GM21526 (cell line): ENCODE data around the gene RUNX1.

Experiments used
- ATAC-seq: cut with Tn5 transposase; IDR thresholded peaks from one replicate; pipeline ENCODE4 v1.9.1; 2021; ENCODE audit warnings: moderate library complexity; ENCODE audit not compliant: unreplicated experiment, low FRiP score

RUNX1 gene

GRCh38 chr21:34932233-34932632 is 116.9 kb downstream of the RUNX1 start:
- no peak for ATAC-seq

DNA sequence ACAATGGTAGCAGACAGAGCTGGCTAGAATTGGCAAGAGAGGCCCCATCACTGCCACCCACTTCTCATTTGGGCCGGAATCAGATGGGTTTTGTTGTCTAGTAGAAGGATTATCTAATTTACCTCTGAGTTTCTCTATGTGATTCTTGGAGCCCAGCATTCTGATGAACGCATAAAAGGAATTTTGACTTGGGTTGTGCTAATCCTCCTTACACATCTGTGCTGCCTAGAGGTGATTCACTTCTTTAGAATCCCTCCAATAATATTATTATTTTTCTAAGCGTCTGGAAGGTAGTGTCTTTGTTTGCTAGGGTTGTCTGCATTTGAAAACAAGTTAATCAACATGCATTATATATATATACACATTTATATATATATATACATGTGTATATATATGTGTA is 118.1 kb downstream of the RUNX1 start:
- ATAC-seq, result no peak

DNA sequence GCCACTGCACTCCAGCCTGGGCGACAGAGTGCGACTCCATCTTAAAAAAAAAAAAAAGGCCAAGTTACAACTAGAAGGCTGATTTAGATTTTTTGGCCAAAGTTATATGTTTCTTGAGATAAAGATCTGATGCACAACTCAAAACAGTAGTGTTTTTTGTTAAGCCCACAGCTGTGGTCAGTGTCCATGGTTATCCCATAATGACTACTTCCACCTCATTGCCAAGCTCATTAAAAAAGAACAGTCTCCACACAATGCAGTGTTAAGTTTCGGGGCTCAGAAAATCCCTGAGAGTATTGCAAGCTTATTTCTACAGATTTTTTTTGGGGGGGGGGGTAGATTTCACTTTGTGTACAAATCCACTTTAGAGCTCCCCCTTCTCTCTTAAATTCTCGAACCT is 120.5 kb downstream of the RUNX1 start:
- no peak for ATAC-seq

DNA sequence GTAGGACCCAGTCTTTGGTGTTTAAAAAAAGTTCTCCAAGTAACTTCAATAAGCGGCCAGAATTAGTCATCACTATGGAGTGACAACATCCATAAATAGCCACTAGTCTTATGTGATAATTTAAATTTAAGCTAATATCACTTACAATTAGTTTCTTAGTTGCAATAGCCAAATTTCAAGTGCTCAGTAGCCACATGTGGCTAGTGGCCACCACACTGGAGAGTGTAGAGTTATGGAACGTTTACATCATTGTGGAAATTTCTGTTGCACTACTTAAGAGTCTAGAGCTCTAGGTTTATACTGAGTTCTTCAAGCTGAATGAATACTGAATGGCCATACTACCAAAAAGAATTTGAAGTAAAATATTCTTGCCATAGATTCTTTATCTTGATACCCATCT is 121.1 kb downstream of the RUNX1 start:
- ATAC-seq, result no peak

- no peak for ATAC-seq
Measured at GRCh38 chr21:34926803-34927467, 122.2 kb downstream of the RUNX1 start.

DNA sequence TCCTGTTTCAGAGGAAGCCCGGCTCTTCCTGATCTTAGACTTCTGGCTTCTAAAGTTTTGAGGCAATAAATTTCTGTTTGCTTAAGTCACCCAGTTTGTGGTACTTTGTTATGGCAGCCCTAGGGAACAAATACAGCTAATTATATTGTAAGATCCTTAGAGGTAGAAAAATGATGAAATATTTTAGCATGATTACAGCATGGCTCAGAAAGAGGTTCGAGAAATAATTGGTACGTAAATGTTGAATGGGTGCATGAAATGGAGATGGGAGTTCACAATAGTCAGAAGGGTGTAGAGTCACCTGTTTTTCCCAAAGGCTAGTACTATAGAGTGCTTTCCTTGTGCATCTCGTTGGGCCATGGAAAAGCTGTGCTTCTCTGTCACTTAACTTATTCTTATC is 123.5 kb downstream of the RUNX1 start:
- ATAC-seq, result no peak

GRCh38 chr21:34924771-34925419 is 124.2 kb downstream of the RUNX1 start:
- ATAC-seq, result no peak

- ATAC-seq, result no peak
Measured at GRCh38 chr21:34924194-34924593, 124.9 kb downstream of the RUNX1 start.

- no peak for ATAC-seq
Measured at GRCh38 chr21:34923626-34924025, 125.5 kb downstream of the RUNX1 start.

DNA sequence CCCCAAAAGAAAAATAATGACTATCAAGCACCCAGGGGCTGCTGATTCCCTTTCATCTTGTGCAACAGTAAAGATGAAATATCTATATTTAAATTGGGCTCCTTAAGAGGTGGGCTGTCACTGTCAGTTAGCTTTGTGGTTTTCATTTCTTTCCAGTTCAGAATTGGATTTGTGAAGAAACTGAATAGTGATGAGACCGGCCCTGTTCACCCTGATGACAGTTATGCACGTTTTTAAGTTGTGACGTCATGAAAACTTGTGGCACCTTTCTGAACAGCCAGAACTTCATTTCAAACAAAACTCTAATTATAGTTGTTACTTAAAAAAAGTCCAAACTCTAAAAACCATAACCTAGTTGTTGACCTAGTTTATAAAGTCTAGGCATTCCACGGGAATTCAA is 125.9 kb downstream of the RUNX1 start:
- no peak for ATAC-seq

- ATAC-seq, result no peak
Measured at GRCh38 chr21:34922479-34922878, 126.6 kb downstream of the RUNX1 start.

DNA sequence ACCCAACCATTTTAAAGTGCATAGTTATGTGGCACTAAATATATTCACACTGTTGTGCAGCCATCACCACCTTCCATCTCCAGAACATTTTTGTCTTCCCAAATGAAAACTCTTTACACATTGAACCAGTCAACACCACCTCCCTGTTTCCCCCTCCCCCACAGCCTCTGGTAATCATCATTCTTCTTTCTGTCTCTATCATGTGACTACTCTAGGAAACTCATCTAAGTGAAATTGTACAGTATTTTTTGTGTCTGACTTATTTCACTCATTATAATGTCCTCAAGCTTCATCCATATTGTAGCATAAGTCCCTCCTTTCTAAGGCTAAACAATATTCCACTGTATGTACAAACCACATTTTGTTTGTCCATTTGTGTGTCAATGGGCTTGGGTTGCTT is 128.0 kb downstream of the RUNX1 start:
- no peak for ATAC-seq

DNA sequence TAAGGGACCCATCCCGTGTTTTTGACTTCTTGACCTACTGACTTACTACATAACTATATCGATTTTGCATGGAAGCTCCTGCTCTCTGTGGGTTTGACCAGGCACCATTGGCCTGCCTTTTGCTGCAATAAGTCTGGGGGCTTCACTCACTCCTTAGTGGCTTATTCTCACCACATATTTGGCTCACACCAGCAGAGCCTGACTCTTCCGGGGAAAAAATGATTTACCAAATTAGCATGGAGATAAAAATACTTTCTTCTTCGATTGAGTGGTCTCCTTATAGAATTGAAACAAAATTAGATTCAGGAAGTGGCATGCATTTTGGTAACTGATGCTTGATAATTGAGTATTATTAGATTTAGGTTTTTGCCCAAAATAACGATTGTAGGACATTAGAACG is 129.7 kb downstream of the RUNX1 start:
- no peak for ATAC-seq

- no peak for ATAC-seq
Measured at GRCh38 chr21:34916446-34916845, 132.7 kb downstream of the RUNX1 start.

DNA sequence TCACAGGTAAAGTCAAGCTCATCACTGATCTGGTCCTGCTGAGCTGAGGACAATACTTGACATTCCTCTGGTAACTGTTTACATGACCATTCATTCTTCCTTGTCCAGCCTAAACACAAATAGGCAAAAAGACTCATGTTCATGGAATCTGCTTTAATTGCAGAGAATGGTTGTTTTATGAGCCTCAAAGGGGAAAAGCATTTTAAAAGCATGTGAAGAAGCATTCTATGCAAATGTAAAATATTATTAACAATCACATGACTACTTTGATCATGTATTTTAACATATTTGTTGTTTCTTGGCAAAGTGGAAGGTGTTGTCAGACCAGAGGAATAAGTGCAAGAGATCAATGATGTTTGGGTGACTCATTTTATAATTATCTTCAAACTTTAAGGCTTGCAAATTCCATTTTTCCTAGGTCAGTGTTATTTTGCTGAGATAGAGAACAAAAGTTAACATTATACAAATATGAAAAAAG is 133.7 kb downstream of the RUNX1 start:
- no peak for ATAC-seq

DNA sequence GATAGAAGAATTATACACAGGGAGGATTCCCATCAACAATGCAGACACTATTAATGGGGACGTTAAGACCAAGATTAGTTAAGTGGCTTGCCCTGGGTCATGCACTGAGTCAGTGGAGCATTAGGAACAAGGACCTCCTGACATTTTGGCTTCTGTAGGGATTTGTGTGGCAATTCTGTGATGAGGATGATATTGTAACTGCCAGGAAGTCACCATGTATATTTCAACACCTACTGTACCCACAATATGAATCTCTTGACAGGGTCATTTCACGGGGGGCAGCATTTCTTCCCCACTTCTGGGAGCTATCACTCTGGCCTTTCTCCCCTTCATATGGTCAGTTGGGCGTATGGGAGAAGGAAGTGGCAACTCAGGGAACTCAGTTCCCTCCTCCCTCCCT is 134.9 kb downstream of the RUNX1 start:
- no peak for ATAC-seq

DNA sequence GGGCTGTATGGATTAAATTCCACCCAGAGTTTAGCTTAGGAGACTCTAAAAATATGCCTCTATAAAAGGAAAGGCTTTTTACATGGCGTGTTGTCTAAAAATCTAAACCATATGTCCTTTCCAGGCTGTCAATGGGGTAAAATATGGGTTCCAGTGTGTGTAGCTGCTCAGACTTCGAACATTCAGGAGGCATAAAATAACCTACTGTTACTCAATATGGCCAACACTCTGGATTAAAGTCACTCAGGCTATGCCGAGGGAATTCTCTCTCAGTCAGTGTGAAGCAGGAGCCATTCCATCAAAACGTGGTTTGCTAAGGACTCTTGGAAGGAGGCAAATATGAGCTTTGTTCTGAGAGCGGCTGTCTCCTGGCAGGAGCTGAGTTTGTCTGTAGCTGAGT is 135.3 kb downstream of the RUNX1 start:
- ATAC-seq, result no peak

DNA sequence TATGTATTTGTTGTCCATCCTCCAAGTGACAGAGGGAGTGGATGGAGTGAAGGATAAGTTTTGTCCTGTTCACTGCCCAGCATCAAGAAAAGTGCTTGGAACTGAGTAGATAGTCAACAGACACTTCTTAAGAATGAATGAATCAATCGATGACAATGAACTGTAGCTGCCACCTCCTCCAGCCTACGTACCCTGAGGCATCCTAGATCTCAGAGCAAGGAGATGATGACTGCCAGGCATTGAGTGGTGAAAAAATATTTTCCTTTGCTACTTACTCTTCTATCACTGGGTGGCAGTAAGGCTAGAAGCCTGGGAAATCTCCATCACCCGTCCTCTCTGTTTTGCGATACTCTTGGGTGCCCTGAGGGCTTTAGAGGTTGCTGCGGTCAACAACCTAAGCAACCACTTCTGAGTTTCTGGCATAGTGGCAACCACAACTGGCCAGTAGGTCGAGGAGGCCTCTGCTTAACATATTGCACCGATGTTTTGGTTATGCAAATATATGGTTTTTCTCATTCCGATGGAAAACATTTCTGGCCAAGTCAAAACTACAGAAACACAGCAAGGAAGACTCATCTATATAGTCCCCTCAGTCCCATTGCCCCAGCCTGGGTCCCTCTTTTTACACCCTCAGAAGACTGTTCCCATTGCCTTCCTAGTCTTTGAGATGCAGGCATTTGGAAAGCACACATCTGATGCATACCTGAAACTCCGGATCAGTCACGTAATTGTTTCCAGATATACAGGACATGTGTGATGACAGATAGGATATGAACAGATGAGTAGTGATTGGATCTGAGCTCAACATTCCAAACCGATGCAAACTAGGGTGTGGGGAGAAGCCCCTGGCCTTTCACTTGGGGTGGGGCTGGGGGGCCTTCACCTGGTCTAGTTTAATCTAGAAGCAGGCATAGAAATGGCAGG is 136.8 kb downstream of the RUNX1 start:
- ATAC-seq, result no peak

DNA sequence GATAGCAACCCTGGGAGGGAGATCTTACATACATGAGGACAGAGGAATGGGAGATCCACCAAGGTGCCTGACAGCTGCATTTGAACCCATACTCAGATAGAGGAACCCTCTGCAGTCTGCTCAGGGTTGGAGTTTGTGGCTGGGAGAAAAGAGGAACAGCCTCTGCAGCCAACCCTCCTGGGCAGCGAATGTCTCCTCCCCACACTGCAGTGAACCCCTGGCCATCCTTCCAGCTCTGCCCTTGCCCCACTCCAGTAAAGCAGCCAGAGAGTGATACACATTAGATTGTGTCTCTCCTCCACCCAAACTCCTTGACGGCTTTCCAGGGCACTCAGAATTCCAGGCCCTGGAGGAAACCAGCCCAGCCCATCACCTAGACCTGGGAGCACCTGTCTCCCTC is 137.7 kb downstream of the RUNX1 start:
- ATAC-seq, result no peak

- no peak for ATAC-seq
Measured at GRCh38 chr21:34910396-34910795, 138.7 kb downstream of the RUNX1 start.
